NCI-H2081 (cell line): ENCODE data around the gene RSRP1.
"Not testable (repeated sequence)": the region's sequence is repeated elsewhere in the genome, so short reads cannot be mapped to it uniquely, and the experiment has no call there.

Source experiments
- DNase-seq, 2 experiments: peaks; one replicate each; lab custom pipeline; 2025; lab: John Stamatoyannopoulos, UW

RSRP1 gene

GRCh38 chr1:25247024-25247828, at the start of gene RSRP1:
Gene RSRP1, minus strand, starts transcription at chr1:25247454. Its CDS starts 491 bp downstream, at chr1:25246963.
- peak; percentile 98 for DNase-seq

- DNase-seq: not testable (repeated sequence)
Measured at GRCh38 chr1:25296501-25296900, 49.2 kb upstream of the RSRP1 start.

GRCh38 chr1:25294889-25295826, 47.9 kb upstream of the RSRP1 start:
- DNase-seq: not testable (repeated sequence)

GRCh38 chr1:25293426-25293825, 46.2 kb upstream of the RSRP1 start:
- DNase-seq: not testable (repeated sequence)

GRCh38 chr1:25290043-25290442, 42.8 kb upstream of the RSRP1 start:
- not testable (repeated sequence) for DNase-seq

- not testable (repeated sequence) for DNase-seq
Measured at GRCh38 chr1:25288573-25289101, 41.4 kb upstream of the RSRP1 start.

- DNase-seq: not testable (repeated sequence)
Measured at GRCh38 chr1:25287164-25287563, 39.9 kb upstream of the RSRP1 start.

- not testable (repeated sequence) for DNase-seq
Measured at GRCh38 chr1:25285862-25286261, 38.6 kb upstream of the RSRP1 start.

- not testable (repeated sequence) for DNase-seq
Measured at GRCh38 chr1:25279693-25280111, 32.4 kb upstream of the RSRP1 start.

GRCh38 chr1:25278790-25279189, 31.5 kb upstream of the RSRP1 start:
- not testable (repeated sequence) for DNase-seq

- not testable (repeated sequence) for DNase-seq
Measured at GRCh38 chr1:25278358-25278757, 31.1 kb upstream of the RSRP1 start.

- DNase-seq: not testable (repeated sequence)
Measured at GRCh38 chr1:25277295-25277694, 30.0 kb upstream of the RSRP1 start.

GRCh38 chr1:25275648-25276047, 28.4 kb upstream of the RSRP1 start:
- not testable (repeated sequence) for DNase-seq

GRCh38 chr1:25272238-25272637, 25.0 kb upstream of the RSRP1 start, which contains the start of gene RHD:
Gene RHD, plus strand, starts transcription at chr1:25272509. Its CDS starts 39 bp downstream, at chr1:25272548.
- not testable (repeated sequence) for DNase-seq

- not testable (repeated sequence) for DNase-seq
Measured at GRCh38 chr1:25268143-25268760, 21.0 kb upstream of the RSRP1 start.

- DNase-seq: peak in 1 of 2 experiments; percentile 44
Measured at GRCh38 chr1:25267288-25268142, 20.3 kb upstream of the RSRP1 start.

- not testable (repeated sequence) for DNase-seq
Measured at GRCh38 chr1:25266554-25267287, 19.5 kb upstream of the RSRP1 start.

- not testable (repeated sequence) for DNase-seq
Measured at GRCh38 chr1:25260336-25260735, 13.1 kb upstream of the RSRP1 start.

- DNase-seq: not testable (repeated sequence)
Measured at GRCh38 chr1:25259813-25260212, 12.6 kb upstream of the RSRP1 start.

GRCh38 chr1:25257196-25257595, 9.9 kb upstream of the RSRP1 start:
- DNase-seq: no peak
